Heart right ventricle (tissue), 16 donors: ENCODE data around the gene MASP1. TPM values are rescaled to one million over a fixed set of nuclear protein-coding genes. Genes with fewer than 3 reads are reported as not detected.

Experiments used
- ATAC-seq, 8 donors: fragments of 200-7000 bp; cut with Tn5 transposase; one replicate each; pipeline ENCODE4 v1.9.1; 2020; ENCODE audit warnings: mild to moderate bottlenecking in 8 of 8, moderate library complexity in 8 of 8, moderate number of reproducible peaks in 1 of 8
- DNase-seq, 2 donors: peaks; one replicate each; pipeline ENCODE4 v3.0.0-alpha.2; 2020
- H3K27ac ChIP-seq, 10 donors: fragments of 200-600 bp; sonication (generic) in 2 of 10; one replicate each; pipeline versions ENCODE4 v1.5.0 to v1.8.0; 2020 to 2022; ENCODE audit warnings: mild to moderate bottlenecking in 3 of 10
- H3K27me3 ChIP-seq, 7 donors: fragments of 200-600 bp; one replicate each; pipeline ENCODE4 v1.8.0; 2021 to 2022; ENCODE audit warnings: mild to moderate bottlenecking in 2 of 7
- H3K36me3 ChIP-seq, 9 donors: fragments of 200-600 bp; sonication (generic) in 1 of 9; one replicate each; pipeline versions ENCODE4 v1.5.0 to v1.8.0; 2020 to 2022; ENCODE audit warnings: mild to moderate bottlenecking in 2 of 9
- H3K4me1 ChIP-seq, 9 donors: fragments of 200-600 bp; sonication (generic) in 1 of 9; one replicate each; pipeline versions ENCODE4 v1.5.0 to v1.8.0; 2020 to 2022; ENCODE audit warnings: mild to moderate bottlenecking in 4 of 9
- H3K4me3 ChIP-seq, 10 donors: fragments of 200-600 bp; sonication (generic) in 2 of 10; one replicate each; pipeline versions ENCODE4 v1.5.0 to v1.8.0; 2020 to 2022; ENCODE audit warnings: mild to moderate bottlenecking in 7 of 10, moderate library complexity in 2 of 10
- H3K9me3 ChIP-seq, 11 donors: fragments of 200-600 bp in 10 of 11; sonication (generic) in 2 of 11; one replicate each; pipeline versions ENCODE4 v1.5.0 to v1.8.0; 2013 to 2022; ENCODE audit warnings: mild to moderate bottlenecking in 2 of 11, control low read depth in 1 of 11, moderate library complexity in 1 of 11
- CTCF ChIP-seq, 9 donors: fragments of 200-600 bp; sonication (generic) in 2 of 9; IDR thresholded peaks; one replicate each; pipeline versions ENCODE4 v1.5.0 to v1.8.0; 2021 to 2022; ENCODE audit warnings: antibody characterized with exemption in 9 of 9, mild to moderate bottlenecking in 5 of 9, moderate library complexity in 1 of 9
- WGBS, 2 donors: extraction: QIAGEN DNeasy Blood & Tissue Kit; methylation state at CpG; one replicate each; pipeline ENCODE4 v1.1.7; 2013; ENCODE audit warnings: inconsistent platforms in 1 of 2; 5-methylcytosine and 5-hydroxymethylcytosine counted together
- intact Hi-C, 10 donors: fragments of 100-400 bp; cut with DNase I; formaldehyde crosslinking; loops; one replicate each; pipeline versions ENCODE4 v1.11.1 to v1.14.2; 2022
- polyA plus RNA-seq, 2 donors: library from polyadenylated mRNA; stranded (reverse); fragments of 200-250 nt; gene quantifications; one replicate each; pipeline ENCODE4 v1.2.3, GENCODE V29; 2013
- total RNA-seq, 10 donors: library from RNA; stranded (reverse); fragmentation: NEBNext Ultra II Directional in 3 of 10; extraction: Animal tissue kit (Norgen Biotek cat#: 25700) in 3 of 10; gene quantifications; one replicate each; pipeline versions ENCODE4 v1.2.1 to v1.2.4, GENCODE V29; 2021 to 2023
- donor health status: Arrhythmogenic right ventricular cardiomyopathy.
- donor health status: ischemic (EF 13 %, LVEDD 7.1; RV severe dilation, severe dysfunction).
- donor health status: healthy with polysubstance abuse.
- donor health status: DM: no; HTN: yes; CAD: no.
- donor health status: DM: no; HTN: no; CAD: no.
- donor health status: ischemic (EF 25% LVEDD 6.9; RV normal size, moderate dysfunction).
- donor health status: ischemic (EF 25% LVEDD 5.7; RV mildly dilated, moderate dysfunction).
- donor health status: healthy.
- donor health status: DM: yes; HTN: yes; CAD: no.
- donor health status: Ischemic cardiomyopathy.
- donor health status: ischemic (EF 35%, LVEDD 5.7; RV mildly dilated, moderate dysfunction).
- donor health status: nonischemic (EF 11% LVEDD 7.7; RV severe dilation, severe dysfunction).
- donor health status: DM: yes; HTN: yes; CAD: no.
- donor health status: PGD.
- donor health status: ischemic (EF 29% LVEDD 5.4; RV normal size, mild dysfunction).
- donor health status: nonischemic (EF 23%, LVEDD 6.1; RV moderate dilation, normal function).

Gene MASP1
- total and polyA plus RNA-seq, 12 donors: 51.5 to 274 (median 211) TPM

GRCh38 chr3:187267306-187267705 is 24.2 kb downstream of the MASP1 start:
- Histone ChIP-seq H3K4me3 (no peak overlapping the region), H3K27me3 (no peaks in the 10 kb centered on the region), H3K36me3 (peaks cover 0 to 34% (median 7%) of the 10 kb centered on the region in 9 donors), H3K27ac (peak overlapping the region in 2 of 10 donors; percentile 86 to 89), H3K9me3 (peaks cover 0 to 23% (median 8%) of the 10 kb centered on the region in 11 donors), H3K4me1 (peaks cover 14 to 41% (median 34%) of the 10 kb centered on the region in 9 donors)
- 67 to 72% methylated on average over 3 of the region's 3 CpGs for WGBS, 2 donors
- intact Hi-C loops: no loop called here
- no peak for ATAC-seq
- no peak for TF ChIP-seq CTCF (IDR thresholded peaks at IDR 0.05)
- DNase-seq: no peak

GRCh38 chr3:187266691-187267090 is 24.8 kb downstream of the MASP1 start:
- H3K9me3 ChIP-seq: peaks cover 0 to 23% (median 8%) of the 10 kb centered on the region in 11 donors
- intact Hi-C loops: no loop called here
- peaks cover 0 to 37% (median 7%) of the 10 kb centered on the region in 9 donors for H3K36me3 ChIP-seq
- H3K4me1 ChIP-seq: peaks cover 14 to 41% (median 34%) of the 10 kb centered on the region in 9 donors
- H3K27me3 ChIP-seq: no peaks in the 10 kb centered on the region
- TF ChIP-seq CTCF (IDR thresholded peaks at IDR 0.05): no peak
- WGBS, 2 donors: 98 to 100% methylated on average over 1 of the region's 1 CpG
- H3K27ac ChIP-seq: peak overlapping the region in 5 of 10 donors; percentile 79 to 89 (median 80)
- H3K4me3 ChIP-seq: no peak overlapping the region
- ATAC-seq (no peak), DNase-seq (no peak)

- peaks cover 0 to 39% (median 9%) of the 10 kb centered on the region in 9 donors for H3K36me3 ChIP-seq
- intact Hi-C loops: no loop called here
- ATAC-seq: peak; percentile 69 to 93 (median 88)
- no peak for TF ChIP-seq CTCF (IDR thresholded peaks at IDR 0.05)
- no peak overlapping the region for H3K4me3 ChIP-seq
- WGBS, 2 donors: 9 to 11% methylated on average over 2 of the region's 2 CpGs
- peak overlapping the region; percentile 8 to 89 (median 76) for H3K27ac ChIP-seq
- peaks cover 0 to 22% (median 8%) of the 10 kb centered on the region in 11 donors for H3K9me3 ChIP-seq
- H3K4me1 ChIP-seq: peaks cover 14 to 41% (median 34%) of the 10 kb centered on the region in 9 donors
- H3K27me3 ChIP-seq: no peaks in the 10 kb centered on the region
- DNase-seq: peak in 1 of 2 donors; percentile 37
These were observed 26.0 kb downstream of the MASP1 start for GRCh38 chr3:187265461-187265955.

- peaks cover 14 to 42% (median 34%) of the 10 kb centered on the region in 9 donors for H3K4me1 ChIP-seq
- peak in 1 of 8 donors; percentile 13 for ATAC-seq
- no peaks in the 10 kb centered on the region for H3K27me3 ChIP-seq
- TF ChIP-seq CTCF (IDR thresholded peaks at IDR 0.05): no peak
- H3K9me3 ChIP-seq: peaks cover 0 to 16% (median 8%) of the 10 kb centered on the region in 11 donors
- intact Hi-C loops: loop anchor here in 1 of 10 donors (5.0 kb wide), 1 partner anchor 32 kb away; no protein-coding TSS in a partner anchor
- no peak for DNase-seq
- peaks cover 0 to 40% (median 9%) of the 10 kb centered on the region in 9 donors for H3K36me3 ChIP-seq
- H3K4me3 ChIP-seq: no peak overlapping the region
- peak overlapping the region; percentile 8 to 89 (median 76) for H3K27ac ChIP-seq
- 67 to 75% methylated on average over 3 of the region's 3 CpGs for WGBS, 2 donors
These were observed 26.6 kb downstream of the MASP1 start for GRCh38 chr3:187264911-187265310.
